OCI-LY7 (cell line): ENCODE results near the gene MMP20. TPM values are rescaled to one million over a fixed set of nuclear protein-coding genes. Genes with fewer than 3 reads are reported as not detected.

Experiments used
- BruUV-seq: library from RNA; stranded (reverse); fragments of 400-500 nt; replicated peaks from 2 replicates; lab custom pipeline; 2021; lab: Mats Ljungman, UMichigan
- CTCF ChIA-PET: fragments of 300-600 bp; sonication (Branson Sonifier 250); formaldehyde crosslinking; loops from one replicate; lab custom pipeline; 2022; ENCODE audit warnings: antibody characterized with exemption; ENCODE audit not compliant: unreplicated experiment; lab: Charles Lee
- POLR2A ChIA-PET: fragments of 300-600 bp; sonication (Branson Sonifier 250); formaldehyde crosslinking; loops from one replicate; lab custom pipeline; 2022; ENCODE audit warnings: antibody characterized with exemption; lab: Charles Lee
- DNase-seq: peaks from one replicate; pipeline ENCODE4 v3.0.0-alpha.2; 2015; ENCODE audit warnings: low spot score
- H2AFZ ChIP-seq: fragments of 200-600 bp; sonication (generic), shearing (Covaris generic); 2 replicates; pipeline ENCODE4 v1.6.1; 2014; ENCODE audit warnings: mild to moderate bottlenecking, antibody characterized with exemption, low read length, moderate library complexity
- H3K27ac ChIP-seq: fragments of 200-600 bp; sonication (generic); 2 replicates; pipeline ENCODE4 v1.5.1; 2014; ENCODE audit warnings: mixed run types, low read depth, mild to moderate bottlenecking, moderate library complexity, low read length, inconsistent platforms; ENCODE audit not compliant: poor library complexity, severe bottlenecking
- H3K36me3 ChIP-seq: fragments of 200-600 bp; sonication (generic); 2 replicates; pipeline ENCODE4 v1.6.1; 2014; ENCODE audit warnings: mild to moderate bottlenecking, antibody characterized with exemption, low read length, moderate library complexity, mixed read lengths; ENCODE audit not compliant: insufficient read depth
- H3K4me1 ChIP-seq: fragments of 200-600 bp; sonication (generic); 2 replicates; pipeline ENCODE4 v1.5.1; 2014; ENCODE audit warnings: mild to moderate bottlenecking, low read length; ENCODE audit not compliant: insufficient read depth, poor library complexity, severe bottlenecking
- H3K4me2 ChIP-seq: fragments of 200-600 bp; sonication (generic); 2 replicates; pipeline ENCODE4 v1.6.1; 2014; ENCODE audit warnings: mild to moderate bottlenecking, low read length
- H3K4me3 ChIP-seq: fragments of 200-600 bp; sonication (generic); 2 replicates; pipeline ENCODE4 v1.5.1; 2014; ENCODE audit warnings: mild to moderate bottlenecking, low read depth, low read length; ENCODE audit not compliant: poor library complexity, severe bottlenecking
- H3K79me2 ChIP-seq: fragments of 200-600 bp; sonication (generic); 2 replicates; pipeline ENCODE4 v1.6.1; 2016; ENCODE audit warnings: low read depth, mild to moderate bottlenecking, low read length, moderate library complexity, mixed read lengths; ENCODE audit not compliant: insufficient read depth
- H3K9me2 ChIP-seq: fragments of 200-600 bp; sonication (generic); 2 replicates; pipeline ENCODE4 v1.6.1; 2016; ENCODE audit warnings: mild to moderate bottlenecking, low read length, mixed read lengths; ENCODE audit not compliant: insufficient read depth
- H3K9me3 ChIP-seq: fragments of 200-600 bp; sonication (generic); 2 replicates; pipeline ENCODE4 v1.6.1; 2014; ENCODE audit warnings: mild to moderate bottlenecking, mixed run types, low read length, mixed read lengths
- H4K20me1 ChIP-seq: fragments of 200-600 bp; sonication (generic); 2 replicates; pipeline ENCODE4 v1.6.1; 2014; ENCODE audit warnings: mild to moderate bottlenecking, antibody characterized with exemption, low read length, moderate library complexity, mixed read lengths; ENCODE audit not compliant: insufficient read depth
- EZH2phosphoT487 ChIP-seq: fragments of 200-600 bp; sonication (generic); IDR thresholded peaks from 2 replicates; pipeline ENCODE4 v1.6.1; 2018; ENCODE audit warnings: low read depth, borderline replicate concordance, mild to moderate bottlenecking, mixed run types, antibody characterized with exemption, low read length, moderate library complexity, mixed read lengths
- intact Hi-C: fragments of 100-400 bp; cut with micrococcal nuclease; formaldehyde crosslinking; loops from one replicate; pipeline ENCODE4 v1.10.0; 2022; ENCODE audit not compliant: unreplicated experiment
- total RNA-seq, 2 experiments: library from RNA; depleted of rRNA in 1 of 2; stranded (reverse); fragments of >200 nt in 1 of 2; shearing (Covaris generic) in 1 of 2; gene quantifications; 2 replicates each; pipeline ENCODE4 v1.2.3, GENCODE V29; 2014 to 2022
- TF ChIP-seq, protein P1 (sequence below): fragments of 200-600 bp; sonication (generic); conservative IDR thresholded peaks from 2 replicates; pipeline ENCODE4 v1.5.1; 2014; ENCODE audit warnings: mild to moderate bottlenecking, antibody characterized with exemption, low read length, moderate library complexity, mixed read lengths

Gene MMP20
- total RNA-seq, 2 experiments from 2014 or later: not detected

- no peak overlapping the region for H2AFZ ChIP-seq
- ChIA-PET CTCF (no interaction called here), POLR2A (interaction anchor here (1.0 to 1.2 kb wide), 4 partner anchors 13 to 85 kb away, joined by 3 read pairs; no protein-coding TSS in a partner anchor)
- no peaks in the 10 kb centered on the region for H4K20me1 ChIP-seq
- no peak overlapping the region for H3K4me3 ChIP-seq
- intact Hi-C loops: no loop called here
- H3K27ac ChIP-seq: no peak overlapping the region
- no TSS peak for BruUV-seq
- H3K79me2 ChIP-seq: no peaks in the 10 kb centered on the region
- H3K9me3 ChIP-seq: no peaks in the 10 kb centered on the region
- no peaks in the 10 kb centered on the region for H3K4me1 ChIP-seq
- H3K9me2 ChIP-seq: no peaks in the 10 kb centered on the region
- TF ChIP-seq, protein P1, sequence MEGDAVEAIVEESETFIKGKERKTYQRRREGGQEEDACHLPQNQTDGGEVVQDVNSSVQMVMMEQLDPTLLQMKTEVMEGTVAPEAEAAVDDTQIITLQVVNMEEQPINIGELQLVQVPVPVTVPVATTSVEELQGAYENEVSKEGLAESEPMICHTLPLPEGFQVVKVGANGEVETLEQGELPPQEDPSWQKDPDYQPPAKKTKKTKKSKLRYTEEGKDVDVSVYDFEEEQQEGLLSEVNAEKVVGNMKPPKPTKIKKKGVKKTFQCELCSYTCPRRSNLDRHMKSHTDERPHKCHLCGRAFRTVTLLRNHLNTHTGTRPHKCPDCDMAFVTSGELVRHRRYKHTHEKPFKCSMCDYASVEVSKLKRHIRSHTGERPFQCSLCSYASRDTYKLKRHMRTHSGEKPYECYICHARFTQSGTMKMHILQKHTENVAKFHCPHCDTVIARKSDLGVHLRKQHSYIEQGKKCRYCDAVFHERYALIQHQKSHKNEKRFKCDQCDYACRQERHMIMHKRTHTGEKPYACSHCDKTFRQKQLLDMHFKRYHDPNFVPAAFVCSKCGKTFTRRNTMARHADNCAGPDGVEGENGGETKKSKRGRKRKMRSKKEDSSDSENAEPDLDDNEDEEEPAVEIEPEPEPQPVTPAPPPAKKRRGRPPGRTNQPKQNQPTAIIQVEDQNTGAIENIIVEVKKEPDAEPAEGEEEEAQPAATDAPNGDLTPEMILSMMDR: no peak
- TF ChIP-seq EZH2phosphoT487: no peak
- H3K36me3 ChIP-seq: no peaks in the 10 kb centered on the region
- no peak overlapping the region for H3K4me2 ChIP-seq
- no peak for DNase-seq
Observed at GRCh38 chr11:102528618-102529017, 96.5 kb downstream of the MMP20 start.

GRCh38 chr11:102527684-102528083, 97.4 kb downstream of the MMP20 start:
- TF ChIP-seq, protein P1: no peak
- no peak for TF ChIP-seq EZH2phosphoT487

DNA sequence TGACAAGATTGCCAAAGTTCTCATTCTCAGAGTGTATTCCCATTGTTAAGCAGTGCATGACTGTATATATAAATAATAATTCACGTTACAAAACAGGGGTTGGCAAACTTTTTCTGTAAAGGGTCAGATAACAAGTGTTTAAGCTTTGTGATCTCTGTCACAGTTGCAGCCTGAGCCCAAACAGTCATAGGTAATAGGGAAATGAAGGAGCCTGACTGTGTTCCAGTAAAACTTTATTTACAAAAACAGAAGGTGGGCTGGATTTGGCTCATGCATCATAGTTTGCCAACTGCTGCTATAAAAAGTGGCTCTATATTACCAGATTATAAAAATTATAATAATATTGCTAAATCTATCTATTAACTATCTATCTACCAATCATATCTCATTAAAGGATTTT, 98.1 kb downstream of the MMP20 start:
- H3K4me3 ChIP-seq: no peak overlapping the region
- H4K20me1 ChIP-seq: no peaks in the 10 kb centered on the region
- no peak for DNase-seq
- H2AFZ ChIP-seq: no peak overlapping the region
- TF ChIP-seq, protein P1: no peak
- no peak for TF ChIP-seq EZH2phosphoT487
- H3K4me2 ChIP-seq: no peak overlapping the region
- no peak overlapping the region for H3K27ac ChIP-seq
- BruUV-seq: no TSS peak
- no peaks in the 10 kb centered on the region for H3K9me2 ChIP-seq
- H3K4me1 ChIP-seq: peaks cover 5% of the 10 kb centered on the region
- intact Hi-C loops: no loop called here
- no peaks in the 10 kb centered on the region for H3K79me2 ChIP-seq
- CTCF ChIA-PET: interaction anchor here (0.5 kb wide), 1 partner anchor 187 kb away, joined by 3 read pairs; no protein-coding TSS in a partner anchor
- POLR2A ChIA-PET: interaction anchor here (1.0 to 2.2 kb wide), 3 partner anchors 13 to 86 kb away, joined by 3 to 9 read pairs (median 5); no protein-coding TSS in a partner anchor
- H3K9me3 ChIP-seq: no peaks in the 10 kb centered on the region
- H3K36me3 ChIP-seq: no peaks in the 10 kb centered on the region

More at GRCh38 chr11:102527684-102528083, 97.4 kb downstream of the MMP20 start:
- Histone ChIP-seq H2AFZ (no peak overlapping the region), H3K9me3 (no peaks in the 10 kb centered on the region), H3K4me2 (no peak overlapping the region), H3K27ac (no peak overlapping the region), H3K36me3 (no peaks in the 10 kb centered on the region), H4K20me1 (no peaks in the 10 kb centered on the region), H3K9me2 (no peaks in the 10 kb centered on the region), H3K79me2 (no peaks in the 10 kb centered on the region), H3K4me1 (peaks cover 4% of the 10 kb centered on the region), H3K4me3 (no peak overlapping the region)
- CTCF ChIA-PET: no interaction called here
- no TSS peak for BruUV-seq
- DNase-seq: no peak
- intact Hi-C loops: no loop called here
- POLR2A ChIA-PET: interaction anchor here (0.6 to 1.0 kb wide), 2 partner anchors 86 to 1507 kb away, joined by 3 read pairs; no protein-coding TSS in a partner anchor
